Psoas muscle (tissue), 8 donors: ENCODE results near the gene ZNF316. TPM values are rescaled to one million over a fixed set of nuclear protein-coding genes. Genes with fewer than 3 reads are reported as not detected.

Experiments used
- ATAC-seq, 4 donors: fragments of 200-7000 bp; cut with Tn5 transposase; one replicate each; pipeline ENCODE4 v1.9.1; 2020; ENCODE audit warnings: moderate library complexity in 3 of 4, mild to moderate bottlenecking in 2 of 4
- DNase-seq, 2 donors: peaks; one replicate each; pipeline ENCODE4 v3.0.0-alpha.2; 2020
- H3K27ac ChIP-seq: fragments of 200-600 bp; one replicate; pipeline ENCODE4 v1.8.0; 2022
- H3K27me3 ChIP-seq, 3 donors: fragments of 200-600 bp in 1 of 3; one replicate each; pipeline versions ENCODE4 v1.6.1 to v1.8.0; 2013 to 2022; ENCODE audit warnings: low read length in 2 of 3, mild to moderate bottlenecking in 2 of 3, moderate library complexity in 1 of 3; ENCODE audit not compliant: insufficient read depth in 3 of 3
- H3K36me3 ChIP-seq, 2 donors: fragments of 200-600 bp in 1 of 2; one replicate each; pipeline versions ENCODE4 v1.6.1 to v1.8.0; 2013 to 2022; ENCODE audit warnings: low read depth in 1 of 2, mild to moderate bottlenecking in 1 of 2, moderate library complexity in 1 of 2; ENCODE audit not compliant: insufficient read depth in 1 of 2
- H3K4me1 ChIP-seq: fragments of 200-600 bp; one replicate; pipeline ENCODE4 v1.8.0; 2022
- H3K4me3 ChIP-seq: fragments of 200-600 bp; one replicate; pipeline ENCODE4 v1.8.0; 2022; ENCODE audit warnings: mild to moderate bottlenecking
- H3K9me3 ChIP-seq: fragments of 200-600 bp; one replicate; pipeline ENCODE4 v1.8.0; 2022
- WGBS, 3 donors: extraction: QIAGEN DNeasy Blood & Tissue Kit; methylation state at CpG; one replicate each; pipeline versions ENCODE4 v1.1.6 to v1.1.7; 2013; 5-methylcytosine and 5-hydroxymethylcytosine counted together
- intact Hi-C, 2 donors: fragments of 100-400 bp; cut with DNase I; formaldehyde crosslinking; loops; one replicate each; pipeline versions ENCODE4 v1.11.0 to v1.14.2; 2022
- polyA plus RNA-seq, 3 donors: library from polyadenylated mRNA; stranded (reverse); fragments of 200-250 nt; gene quantifications; one replicate each; pipeline ENCODE4 v1.2.3, GENCODE V29; 2013
- total RNA-seq, 4 donors: library from RNA; stranded (reverse); fragmentation: NEBNext Ultra II Directional in 2 of 4; extraction: Animal tissue kit (Norgen Biotek cat#: 25700) in 2 of 4; gene quantifications; one replicate each; pipeline versions ENCODE4 v1.2.1 to v1.2.4, GENCODE V29; 2021 to 2023
- TF ChIP-seq, protein P1 (sequence below): fragments of 200-600 bp; IDR thresholded peaks from one replicate; pipeline ENCODE4 v1.8.0; 2022; ENCODE audit warnings: antibody characterized with exemption
- donor health status: healthy with polysubstance abuse.
- donor health status: DM: no; HTN: no; CAD: no; lungs with moderate emphysema.
- donor health status: Bipolar disorder and iron deficiency.
- donor health status: healthy.
- donor health status: DM: yes; HTN: yes; CAD: no.
- donor health status: DM: no; HTN: no; CAD: no.
- donor health status: DM: no; HTN: no; CAD: no.
- donor health status: DM: yes; HTN: yes; CAD: no.

Gene ZNF316
- total and polyA plus RNA-seq, 7 donors = 9.4 to 21.7 (median 16.8) TPM

DNA sequence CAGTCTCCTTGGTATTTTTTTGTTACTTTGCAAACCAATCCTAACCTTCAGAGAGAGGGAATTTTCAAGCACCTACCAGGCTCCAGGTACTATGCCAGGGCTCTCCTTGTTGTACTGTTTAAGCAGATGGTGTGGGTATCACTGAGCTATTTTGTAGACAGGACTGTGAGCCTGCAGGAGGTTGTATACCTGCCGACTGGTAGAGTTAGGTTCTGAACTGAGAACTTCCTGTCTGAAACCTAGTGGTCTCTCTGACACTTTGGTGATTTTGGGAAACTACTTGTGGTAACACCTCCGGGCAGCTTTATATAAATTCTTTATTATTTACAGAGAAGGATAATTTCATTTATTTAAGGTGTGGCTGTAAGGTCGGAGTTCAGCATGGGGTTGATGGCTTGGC lies 17.2 kb upstream of the ZNF316 start:
- TF ChIP-seq, protein P1, sequence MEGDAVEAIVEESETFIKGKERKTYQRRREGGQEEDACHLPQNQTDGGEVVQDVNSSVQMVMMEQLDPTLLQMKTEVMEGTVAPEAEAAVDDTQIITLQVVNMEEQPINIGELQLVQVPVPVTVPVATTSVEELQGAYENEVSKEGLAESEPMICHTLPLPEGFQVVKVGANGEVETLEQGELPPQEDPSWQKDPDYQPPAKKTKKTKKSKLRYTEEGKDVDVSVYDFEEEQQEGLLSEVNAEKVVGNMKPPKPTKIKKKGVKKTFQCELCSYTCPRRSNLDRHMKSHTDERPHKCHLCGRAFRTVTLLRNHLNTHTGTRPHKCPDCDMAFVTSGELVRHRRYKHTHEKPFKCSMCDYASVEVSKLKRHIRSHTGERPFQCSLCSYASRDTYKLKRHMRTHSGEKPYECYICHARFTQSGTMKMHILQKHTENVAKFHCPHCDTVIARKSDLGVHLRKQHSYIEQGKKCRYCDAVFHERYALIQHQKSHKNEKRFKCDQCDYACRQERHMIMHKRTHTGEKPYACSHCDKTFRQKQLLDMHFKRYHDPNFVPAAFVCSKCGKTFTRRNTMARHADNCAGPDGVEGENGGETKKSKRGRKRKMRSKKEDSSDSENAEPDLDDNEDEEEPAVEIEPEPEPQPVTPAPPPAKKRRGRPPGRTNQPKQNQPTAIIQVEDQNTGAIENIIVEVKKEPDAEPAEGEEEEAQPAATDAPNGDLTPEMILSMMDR = no peak
- no peaks in the 10 kb centered on the region for H3K27me3 ChIP-seq
- DNase-seq (no peak), ATAC-seq (no peak)
- no peak overlapping the region for H3K27ac ChIP-seq
- no peak overlapping the region for H3K4me3 ChIP-seq
- intact Hi-C loops = no loop called here
- H3K4me1 ChIP-seq = peaks cover 3% of the 10 kb centered on the region
- WGBS, 3 donors = 89 to 92% (median 90%) methylated on average over 3 of the region's 3 CpGs
- H3K9me3 ChIP-seq = no peaks in the 10 kb centered on the region
- peaks cover 0 to 21% of the 10 kb centered on the region in 2 donors for H3K36me3 ChIP-seq

DNA sequence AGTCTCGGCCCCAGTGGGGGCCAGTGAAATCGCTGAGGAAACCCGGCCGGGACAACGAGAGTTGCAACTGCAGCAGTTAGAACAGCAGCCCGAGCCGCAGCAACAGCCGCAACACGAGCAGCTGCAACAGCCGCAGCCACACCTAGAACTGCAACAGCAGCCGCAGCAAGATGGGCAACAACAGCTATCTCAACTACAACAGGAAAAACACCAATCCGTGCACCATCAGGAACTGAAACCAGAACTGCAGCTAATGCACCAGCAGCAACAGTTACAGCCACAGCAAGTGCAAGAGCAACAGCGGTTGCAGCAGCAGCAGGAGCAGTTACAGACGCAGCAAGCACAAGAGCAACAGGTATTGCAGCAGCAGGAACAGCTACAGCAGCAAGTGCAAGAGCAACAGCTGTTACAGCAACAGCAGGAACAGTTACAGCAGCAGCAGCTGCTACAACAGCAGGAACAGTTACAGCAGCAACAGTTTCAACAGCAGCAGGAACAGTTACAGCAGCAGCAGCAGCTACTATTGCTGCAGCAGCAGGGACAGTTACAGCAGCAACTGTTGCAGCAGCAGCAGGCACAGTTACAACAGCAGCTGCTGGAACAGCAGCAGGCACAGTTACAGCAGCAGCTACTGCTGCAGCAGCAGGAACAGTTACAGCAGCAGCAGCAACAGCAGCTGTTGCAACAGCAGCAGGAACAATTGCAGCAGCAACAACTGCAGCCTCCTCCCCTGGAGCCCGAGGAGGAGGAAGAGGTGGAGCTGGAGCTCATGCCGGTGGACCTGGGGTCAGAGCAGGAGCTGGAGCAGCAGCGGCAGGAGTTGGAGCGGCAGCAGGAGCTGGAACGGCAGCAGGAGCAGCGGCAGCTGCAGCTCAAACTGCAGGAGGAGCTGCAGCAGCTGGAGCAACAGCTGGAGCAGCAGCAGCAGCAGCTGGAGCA lies 15.7 kb upstream of the ZNF316 start:
- TF ChIP-seq, protein P1 = no peak
- DNase-seq (no peak), ATAC-seq (no peak)
- intact Hi-C loops = no loop called here
- Histone ChIP-seq H3K27ac (no peak overlapping the region), H3K27me3 (no peaks in the 10 kb centered on the region), H3K4me1 (no peaks in the 10 kb centered on the region), H3K9me3 (no peaks in the 10 kb centered on the region), H3K36me3 (peaks cover 0 to 21% of the 10 kb centered on the region in 2 donors), H3K4me3 (no peak overlapping the region)
- 89 to 92% (median 90%) methylated on average over 20 of the region's 20 CpGs for WGBS, 3 donors

DNA sequence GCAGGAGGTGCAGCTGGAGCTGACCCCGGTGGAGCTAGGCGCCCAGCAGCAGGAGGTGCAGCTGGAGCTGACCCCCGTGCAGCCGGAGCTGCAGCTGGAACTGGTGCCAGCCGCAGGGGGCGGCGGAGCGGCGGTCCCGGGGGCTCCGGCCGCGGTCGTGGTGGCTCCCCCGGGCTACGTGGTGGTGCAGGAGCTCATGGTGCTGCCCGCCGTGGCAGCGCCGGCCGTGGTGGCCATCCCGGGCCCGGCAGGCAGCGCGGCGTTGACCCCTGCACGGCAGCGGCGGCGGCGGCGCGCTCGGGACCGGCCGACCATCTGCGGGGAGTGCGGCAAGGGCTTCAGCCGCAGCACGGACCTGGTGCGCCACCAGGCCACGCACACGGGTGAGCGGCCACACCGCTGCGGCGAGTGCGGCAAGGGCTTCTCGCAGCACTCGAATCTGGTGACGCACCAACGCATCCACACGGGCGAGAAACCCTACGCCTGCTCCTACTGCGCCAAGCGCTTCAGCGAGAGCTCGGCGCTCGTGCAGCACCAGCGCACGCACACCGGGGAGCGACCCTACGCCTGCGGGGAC lies 14.9 kb upstream of the ZNF316 start:
- Histone ChIP-seq H3K27ac (no peak overlapping the region), H3K9me3 (no peaks in the 10 kb centered on the region), H3K27me3 (no peaks in the 10 kb centered on the region), H3K4me3 (no peak overlapping the region), H3K4me1 (no peaks in the 10 kb centered on the region), H3K36me3 (peaks cover 0 to 21% of the 10 kb centered on the region in 2 donors)
- intact Hi-C loops = no loop called here
- ATAC-seq = no peak
- WGBS, 3 donors = 94 to 97% (median 95%) methylated on average over 61 to 67 of the region's 67 CpGs
- DNase-seq = no peak
- TF ChIP-seq, protein P1 = no peak

DNA sequence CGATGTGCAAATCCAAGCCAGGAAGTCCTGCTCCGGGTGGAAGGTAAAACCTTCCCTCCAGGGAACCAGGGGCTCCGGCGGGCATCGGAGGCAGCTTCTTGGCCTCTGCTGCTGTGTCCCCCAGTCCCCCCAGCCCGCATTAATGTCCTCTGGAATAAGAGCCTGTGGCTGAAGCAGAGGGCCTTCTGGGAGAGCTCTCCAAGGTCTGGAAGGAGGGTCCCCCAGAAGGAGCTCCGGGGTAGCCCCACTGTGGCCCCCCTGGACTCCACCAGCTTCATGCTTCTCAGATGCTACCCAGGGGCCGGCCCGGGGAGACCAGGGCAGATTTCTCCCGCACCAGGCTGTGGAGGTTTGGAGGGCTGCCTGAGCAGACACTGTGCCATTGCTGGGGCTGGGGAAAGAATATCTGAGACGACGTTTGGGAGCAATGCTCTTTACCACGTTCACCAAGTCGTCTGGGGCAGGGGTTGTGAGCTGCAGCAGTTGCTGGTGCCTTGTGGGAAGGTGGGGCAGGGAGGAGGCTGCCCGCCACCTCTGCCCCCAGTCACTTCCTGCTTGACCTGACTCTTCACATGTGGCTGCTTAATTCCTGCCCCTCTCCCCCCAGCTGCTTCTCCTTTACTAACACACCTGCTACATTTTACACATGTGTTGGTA lies 13.4 kb upstream of the ZNF316 start:
- DNase-seq (no peak), ATAC-seq (no peak)
- intact Hi-C loops = no loop called here
- H3K9me3 ChIP-seq = no peaks in the 10 kb centered on the region
- H3K4me1 ChIP-seq = no peaks in the 10 kb centered on the region
- TF ChIP-seq, protein P1 = no peak
- 77 to 85% (median 79%) methylated on average over 15 of the region's 15 CpGs for WGBS, 3 donors
- peaks cover 0 to 21% of the 10 kb centered on the region in 2 donors for H3K36me3 ChIP-seq
- H3K27ac ChIP-seq = no peak overlapping the region
- no peak overlapping the region for H3K4me3 ChIP-seq
- H3K27me3 ChIP-seq = no peaks in the 10 kb centered on the region
